22Rv1 (cell line): ENCODE results near the gene GALNT7.

Source experiments
- H3K27ac ChIP-seq: fragments of 450-650 bp; 2 replicates; pipeline ENCODE4 v1.5.1; 2017
- CTCF ChIP-seq: fragments of 450-650 bp; IDR thresholded peaks from 2 replicates; pipeline ENCODE4 v1.5.1; 2017; ENCODE audit warnings: mild to moderate bottlenecking
- ZFX ChIP-seq: fragments of 450-650 bp; IDR thresholded peaks from 2 replicates; pipeline ENCODE4 v1.6.1; 2017; ENCODE audit warnings: antibody characterized with exemption, borderline replicate concordance

Gene GALNT7

GRCh38 chr4:173146456-173146855 is 22.2 kb upstream of the GALNT7 start:
- TF ChIP-seq ZFX (no peak), CTCF (no peak)
- H3K27ac ChIP-seq, result no peak overlapping the region

GRCh38 chr4:173151496-173151895 is 17.1 kb upstream of the GALNT7 start:
- no peak overlapping the region for H3K27ac ChIP-seq
- TF ChIP-seq ZFX (no peak), CTCF (no peak)

GRCh38 chr4:173152104-173152503 is 16.5 kb upstream of the GALNT7 start:
- TF ChIP-seq CTCF, result no peak
- TF ChIP-seq ZFX, result no peak
- H3K27ac ChIP-seq, result no peak overlapping the region

GRCh38 chr4:173153445-173153844 is 15.2 kb upstream of the GALNT7 start:
- TF ChIP-seq ZFX (no peak), CTCF (no peak)
- H3K27ac ChIP-seq, result no peak overlapping the region

- TF ChIP-seq CTCF, result no peak
- TF ChIP-seq ZFX, result no peak
- H3K27ac ChIP-seq, result no peak overlapping the region
These were observed 8.8 kb upstream of the GALNT7 start for GRCh38 chr4:173159791-173160190.

- no peak overlapping the region for H3K27ac ChIP-seq
- TF ChIP-seq ZFX, result no peak
- no peak for TF ChIP-seq CTCF
These were observed 7.7 kb upstream of the GALNT7 start for GRCh38 chr4:173160871-173161270.

- TF ChIP-seq ZFX (no peak), CTCF (no peak)
- H3K27ac ChIP-seq, result no peak overlapping the region
These were observed 7.3 kb upstream of the GALNT7 start for GRCh38 chr4:173161311-173161710.
